Colonic mucosa (tissue), 4 donors: Measurements from ENCODE around the gene COL4A2. TPM values are rescaled to one million over a fixed set of nuclear protein-coding genes. Genes with fewer than 3 reads are reported as not detected.

Experiments used
- DNase-seq: peaks from one replicate; pipeline ENCODE4 v3.0.0-alpha.2; 2020
- H3K27ac ChIP-seq: fragments of 200-600 bp; one replicate; pipeline ENCODE4 v1.8.0; 2021
- H3K27me3 ChIP-seq: fragments of 200-600 bp; one replicate; pipeline ENCODE4 v1.8.0; 2021
- H3K36me3 ChIP-seq: fragments of 200-600 bp; one replicate; pipeline ENCODE4 v1.8.0; 2021
- H3K4me1 ChIP-seq: fragments of 200-600 bp; one replicate; pipeline ENCODE4 v1.8.0; 2021; ENCODE audit warnings: mild to moderate bottlenecking
- H3K4me3 ChIP-seq: fragments of 200-600 bp; one replicate; pipeline ENCODE4 v1.8.0; 2021
- H3K9ac ChIP-seq, 2 donors: one replicate each; pipeline ENCODE4 v1.7.0; 2013; ENCODE audit warnings: control low read depth in 2 of 2, low read depth in 2 of 2, low read length in 2 of 2
- H3K9me3 ChIP-seq: fragments of 200-600 bp; one replicate; pipeline ENCODE4 v1.8.0; 2021
- intact Hi-C: fragments of 100-400 bp; cut with DNase I; formaldehyde crosslinking; loops from one replicate; pipeline ENCODE4 v1.14.1; 2022
- total RNA-seq, 2 donors: library from RNA; stranded (reverse); fragmentation: NEBNext Ultra II Directional in 1 of 2; extraction: Animal tissue kit (Norgen Biotek cat#: 25700) in 1 of 2; gene quantifications; one replicate each; pipeline ENCODE4 v1.2.1, GENCODE V29; 2021
- TF ChIP-seq, protein P1 (sequence below): fragments of 200-600 bp; IDR thresholded peaks from one replicate; pipeline ENCODE4 v1.8.0; 2022; ENCODE audit warnings: antibody characterized with exemption, mild to moderate bottlenecking
- donor health status: healthy.
- donor health status: DM: no; HTN: no; CAD: no.
- donor health status: DM: no; HTN: no; CAD: no.

The COL4A2 gene
- total RNA-seq, 2 donors from 2014 or later = 61.1 to 111 TPM

DNA sequence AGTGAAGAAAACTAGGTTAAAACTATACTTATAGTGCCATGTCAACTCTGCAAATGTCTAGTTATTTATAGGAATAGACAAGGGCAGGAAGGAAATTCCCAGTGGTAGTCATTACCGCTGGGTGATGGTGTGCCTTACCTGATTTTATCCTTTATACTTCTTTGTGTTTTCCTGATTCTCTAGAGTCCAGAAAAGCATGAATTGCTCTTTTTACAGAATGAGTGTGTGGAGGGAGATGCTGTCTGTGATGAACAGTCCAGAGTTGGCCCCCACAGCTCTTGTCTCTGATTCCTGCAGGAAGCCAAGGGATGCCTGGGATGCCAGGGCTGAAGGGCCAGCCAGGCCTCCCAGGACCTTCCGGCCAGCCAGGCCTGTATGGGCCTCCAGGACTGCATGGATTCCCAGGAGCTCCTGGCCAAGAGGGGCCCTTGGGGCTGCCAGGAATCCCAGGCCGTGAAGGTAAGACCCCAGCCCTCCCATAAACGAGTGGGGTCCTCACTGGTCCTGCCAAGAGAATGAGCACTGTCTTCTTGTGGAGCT, 170.7 kb downstream of the COL4A2 start:
- intact Hi-C loops = no loop called here

DNA sequence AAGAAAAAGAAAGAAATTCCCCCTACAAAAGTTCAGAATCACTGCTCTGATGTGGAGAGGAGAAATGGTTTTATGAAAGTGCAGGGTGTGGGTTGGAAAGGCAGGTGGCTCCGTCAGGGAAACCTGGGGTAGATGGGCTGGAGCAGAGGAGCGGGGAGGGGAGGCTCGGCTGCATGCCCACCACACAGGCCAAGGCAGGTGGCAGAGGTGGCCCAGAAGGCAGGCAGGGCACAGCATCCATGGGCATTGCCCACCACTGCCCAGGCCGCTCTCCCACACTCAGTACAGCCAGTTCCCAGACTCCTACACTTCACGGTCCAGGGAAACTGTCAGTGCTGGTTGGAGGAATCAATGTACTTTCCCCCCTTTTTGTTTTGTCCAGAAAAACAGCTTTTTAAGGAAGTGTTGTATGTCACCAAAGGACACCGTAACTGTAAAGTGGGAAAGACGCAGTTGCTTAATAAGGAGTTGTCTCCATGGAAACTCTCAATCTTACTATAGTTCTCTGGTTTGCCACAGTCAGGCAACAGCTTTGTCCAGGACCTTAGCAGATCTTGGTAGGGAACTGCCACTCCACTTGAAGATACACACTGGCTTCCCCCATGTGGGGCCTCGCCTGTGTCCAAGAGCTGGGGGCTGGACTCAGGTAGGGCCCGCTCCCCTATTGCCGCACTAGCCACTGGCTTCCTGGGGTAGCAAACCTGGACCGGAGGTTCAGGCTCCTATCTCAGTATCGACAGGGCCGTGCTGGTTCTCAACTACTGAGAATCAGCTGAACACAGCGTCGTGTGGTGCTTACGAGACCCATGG, 171.5 kb downstream of the COL4A2 start:
- TF ChIP-seq, protein P1, sequence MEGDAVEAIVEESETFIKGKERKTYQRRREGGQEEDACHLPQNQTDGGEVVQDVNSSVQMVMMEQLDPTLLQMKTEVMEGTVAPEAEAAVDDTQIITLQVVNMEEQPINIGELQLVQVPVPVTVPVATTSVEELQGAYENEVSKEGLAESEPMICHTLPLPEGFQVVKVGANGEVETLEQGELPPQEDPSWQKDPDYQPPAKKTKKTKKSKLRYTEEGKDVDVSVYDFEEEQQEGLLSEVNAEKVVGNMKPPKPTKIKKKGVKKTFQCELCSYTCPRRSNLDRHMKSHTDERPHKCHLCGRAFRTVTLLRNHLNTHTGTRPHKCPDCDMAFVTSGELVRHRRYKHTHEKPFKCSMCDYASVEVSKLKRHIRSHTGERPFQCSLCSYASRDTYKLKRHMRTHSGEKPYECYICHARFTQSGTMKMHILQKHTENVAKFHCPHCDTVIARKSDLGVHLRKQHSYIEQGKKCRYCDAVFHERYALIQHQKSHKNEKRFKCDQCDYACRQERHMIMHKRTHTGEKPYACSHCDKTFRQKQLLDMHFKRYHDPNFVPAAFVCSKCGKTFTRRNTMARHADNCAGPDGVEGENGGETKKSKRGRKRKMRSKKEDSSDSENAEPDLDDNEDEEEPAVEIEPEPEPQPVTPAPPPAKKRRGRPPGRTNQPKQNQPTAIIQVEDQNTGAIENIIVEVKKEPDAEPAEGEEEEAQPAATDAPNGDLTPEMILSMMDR = no peak
- Histone ChIP-seq H3K9me3 (no peaks in the 10 kb centered on the region), H3K27ac (no peak overlapping the region), H3K27me3 (no peaks in the 10 kb centered on the region), H3K4me1 (no peaks in the 10 kb centered on the region), H3K36me3 (no peaks in the 10 kb centered on the region), H3K4me3 (no peak overlapping the region), H3K9ac (no peak overlapping the region)
- intact Hi-C loops = no loop called here
- DNase-seq = no peak

More for the DNA sequence above, 170.7 kb downstream of the COL4A2 start:
- H3K4me1 ChIP-seq = no peaks in the 10 kb centered on the region
- H3K9ac ChIP-seq = no peak overlapping the region
- no peaks in the 10 kb centered on the region for H3K9me3 ChIP-seq
- H3K27ac ChIP-seq = no peak overlapping the region
- no peak for DNase-seq
- no peaks in the 10 kb centered on the region for H3K27me3 ChIP-seq
- TF ChIP-seq, protein P1 = no peak
- H3K4me3 ChIP-seq = no peak overlapping the region
- H3K36me3 ChIP-seq = no peaks in the 10 kb centered on the region

GRCh38 chr13:110479215-110479545, 172.1 kb downstream of the COL4A2 start:
- Histone ChIP-seq H3K9ac (no peak overlapping the region), H3K36me3 (no peaks in the 10 kb centered on the region), H3K4me3 (no peak overlapping the region), H3K27ac (no peak overlapping the region), H3K9me3 (no peaks in the 10 kb centered on the region), H3K27me3 (no peaks in the 10 kb centered on the region), H3K4me1 (no peaks in the 10 kb centered on the region)
- DNase-seq = no peak
- TF ChIP-seq, protein P1 = no peak
- intact Hi-C loops = no loop called here

DNA sequence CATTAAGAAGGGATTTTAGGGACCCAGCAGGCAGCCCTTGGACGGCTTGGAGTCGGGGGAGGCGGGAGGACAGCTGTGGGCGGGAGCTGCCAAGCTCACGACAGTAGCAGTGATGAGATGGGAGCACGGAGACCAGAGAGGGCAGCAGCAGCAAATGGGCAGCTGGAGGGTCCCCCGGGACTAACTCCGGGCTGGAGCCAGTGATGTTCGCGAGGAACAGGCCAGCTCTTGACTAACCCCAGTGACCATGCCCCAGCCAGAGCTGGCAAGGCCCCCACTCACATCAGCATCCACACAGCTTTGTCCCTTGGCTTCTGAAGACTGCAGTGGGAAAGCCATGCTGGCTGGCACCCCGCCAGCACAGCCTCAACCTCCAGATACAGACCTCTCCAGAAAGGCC, 172.6 kb downstream of the COL4A2 start:
- intact Hi-C loops = no loop called here
- Histone ChIP-seq H3K4me3 (no peak overlapping the region), H3K27ac (no peak overlapping the region), H3K27me3 (no peaks in the 10 kb centered on the region), H3K36me3 (no peaks in the 10 kb centered on the region), H3K9ac (no peak overlapping the region), H3K4me1 (no peaks in the 10 kb centered on the region), H3K9me3 (no peaks in the 10 kb centered on the region)
- TF ChIP-seq, protein P1 = no peak
- DNase-seq = no peak

DNA sequence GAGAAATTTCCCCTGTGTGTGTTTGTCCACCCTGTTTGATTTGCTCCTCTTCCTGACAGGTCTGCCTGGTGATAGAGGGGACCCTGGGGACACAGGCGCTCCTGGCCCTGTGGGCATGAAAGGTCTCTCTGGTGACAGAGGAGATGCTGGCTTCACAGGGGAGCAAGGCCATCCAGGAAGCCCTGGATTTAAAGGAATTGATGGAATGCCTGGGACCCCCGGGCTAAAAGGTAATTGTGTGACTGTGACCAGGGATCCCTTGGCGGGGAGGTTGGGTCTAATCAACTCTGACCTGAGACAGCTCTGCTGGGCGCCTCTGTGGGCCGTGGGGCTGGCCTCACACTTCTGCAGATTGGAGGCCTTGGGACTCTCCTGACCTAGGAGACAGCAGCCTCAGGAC, 173.1 kb downstream of the COL4A2 start:
- TF ChIP-seq, protein P1 = no peak
- Histone ChIP-seq H3K36me3 (no peaks in the 10 kb centered on the region), H3K9ac (no peak overlapping the region), H3K4me1 (no peaks in the 10 kb centered on the region), H3K4me3 (no peak overlapping the region), H3K9me3 (no peaks in the 10 kb centered on the region), H3K27me3 (no peaks in the 10 kb centered on the region), H3K27ac (no peak overlapping the region)
- intact Hi-C loops = no loop called here
- DNase-seq = no peak
